Right lobe of liver (tissue), 6 donors: ENCODE data around the gene TUNAR. TPM values are rescaled to one million over a fixed set of nuclear protein-coding genes. Genes with fewer than 3 reads are reported as not detected.

Source experiments
- ATAC-seq, 4 donors: fragments of 200-7000 bp; cut with Tn5 transposase; one replicate each; pipeline ENCODE4 v1.9.1; 2020; ENCODE audit warnings: mild to moderate bottlenecking in 4 of 4, moderate library complexity in 4 of 4
- DNase-seq, 3 donors: peaks; one replicate each; pipeline ENCODE4 v3.0.0-alpha.2; 2020
- H3K27ac ChIP-seq, 3 donors: fragments of 200-600 bp; one replicate each; pipeline ENCODE4 v1.8.0; 2022
- H3K27me3 ChIP-seq, 2 donors: fragments of 200-600 bp; one replicate each; pipeline ENCODE4 v1.8.0; 2022
- H3K36me3 ChIP-seq, 4 donors: fragments of 200-600 bp; sonication (generic) in 1 of 4; one replicate each; pipeline versions ENCODE4 v1.5.1 to v1.8.0; 2017 to 2022; ENCODE audit warnings: control low read depth in 1 of 4
- H3K4me1 ChIP-seq, 4 donors: fragments of 200-600 bp; sonication (generic) in 1 of 4; one replicate each; pipeline versions ENCODE4 v1.5.1 to v1.8.0; 2017 to 2022; ENCODE audit warnings: control low read depth in 1 of 4
- H3K4me3 ChIP-seq, 3 donors: fragments of 200-600 bp; one replicate each; pipeline ENCODE4 v1.8.0; 2022
- H3K9me3 ChIP-seq, 4 donors: fragments of 200-600 bp; sonication (generic) in 1 of 4; one replicate each; pipeline versions ENCODE4 v1.5.1 to v1.8.0; 2017 to 2022; ENCODE audit warnings: control low read depth in 1 of 4
- CTCF ChIP-seq, 4 donors: fragments of 200-600 bp in 3 of 4; fragments of 450-650 bp in 1 of 4; IDR thresholded peaks; one replicate each; pipeline versions ENCODE4 v1.5.1 to v1.8.0; 2016 to 2022; ENCODE audit warnings: antibody characterized with exemption in 4 of 4, mild to moderate bottlenecking in 2 of 4
- POLR2A ChIP-seq: fragments of 450-650 bp; IDR thresholded peaks from one replicate; pipeline ENCODE4 v1.6.1; 2017; ENCODE audit warnings: antibody characterized with exemption, mild to moderate bottlenecking
- WGBS: methylation state at CpG from one replicate; pipeline ENCODE4 v1.1.6; 2018; ENCODE audit warnings: low coverage, low lambda C conversion rate; ENCODE audit not compliant: insufficient coverage; ENCODE audit errors: missing lambda C conversion rate; 5-methylcytosine and 5-hydroxymethylcytosine counted together
- intact Hi-C, 2 donors: fragments of 100-400 bp; cut with DNase I; formaldehyde crosslinking; loops; one replicate each; pipeline versions ENCODE4 v1.11.2 to v1.14.1; 2022
- total RNA-seq, 6 experiments: library from RNA; depleted of rRNA in 2 of 6; stranded (reverse); fragments of >200 nt in 2 of 6; fragmentation: NEBNext Ultra II Directional in 3 of 6; extraction: Animal tissue kit (Norgen Biotek cat#: 25700) in 3 of 6; gene quantifications; one replicate each; pipeline versions ENCODE4 v1.1.0 to v1.2.4, GENCODE V29; 2016 to 2023
- donor health status: DM: no; HTN: yes; CAD: no.
- donor health status: DM: no; HTN: no; CAD: no.
- donor health status: DM: no; HTN: no; CAD: no.
- donor health status: DM: no; HTN: yes; CAD: no.
- donor health status: DM: no; HTN: yes; CAD: no.

TUNAR gene
- total RNA-seq, 6 experiments from 2014 or later: not detected

DNA sequence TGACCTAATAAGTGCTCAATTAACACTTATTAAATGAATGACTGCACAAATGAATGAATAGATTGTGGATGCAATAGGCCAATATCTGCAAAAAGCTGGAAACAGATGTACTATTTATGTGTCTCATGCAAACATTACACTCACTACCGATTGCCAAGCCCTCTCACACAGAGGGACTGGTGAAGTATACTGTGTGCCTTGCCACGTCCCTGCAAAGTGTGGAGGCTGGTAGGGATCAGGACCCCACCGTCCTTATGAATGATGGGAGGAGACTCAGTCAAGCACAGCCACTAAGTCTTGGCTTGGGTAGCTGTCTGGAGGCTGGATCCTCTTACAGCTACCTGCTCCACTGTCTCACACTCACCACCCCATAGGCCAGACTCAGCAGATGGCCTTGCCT is 3.9 kb upstream of the TUNAR start:
- H3K36me3 ChIP-seq: no peaks in the 10 kb centered on the region
- H3K4me1 ChIP-seq: peaks cover 0 to 8% (median 0%) of the 10 kb centered on the region in 4 donors
- TF ChIP-seq CTCF (IDR thresholded peaks at IDR 0.05) (no peak), POLR2A (no peak)
- no peak overlapping the region for H3K27ac ChIP-seq
- no peak for ATAC-seq
- no peak for DNase-seq
- intact Hi-C loops: no loop called here
- 60% methylated on average over 1 of the region's 3 CpGs for WGBS
- H3K4me3 ChIP-seq: no peak overlapping the region
- no peaks in the 10 kb centered on the region for H3K9me3 ChIP-seq
- H3K27me3 ChIP-seq: peaks cover 0 to 16% of the 10 kb centered on the region in 2 donors

DNA sequence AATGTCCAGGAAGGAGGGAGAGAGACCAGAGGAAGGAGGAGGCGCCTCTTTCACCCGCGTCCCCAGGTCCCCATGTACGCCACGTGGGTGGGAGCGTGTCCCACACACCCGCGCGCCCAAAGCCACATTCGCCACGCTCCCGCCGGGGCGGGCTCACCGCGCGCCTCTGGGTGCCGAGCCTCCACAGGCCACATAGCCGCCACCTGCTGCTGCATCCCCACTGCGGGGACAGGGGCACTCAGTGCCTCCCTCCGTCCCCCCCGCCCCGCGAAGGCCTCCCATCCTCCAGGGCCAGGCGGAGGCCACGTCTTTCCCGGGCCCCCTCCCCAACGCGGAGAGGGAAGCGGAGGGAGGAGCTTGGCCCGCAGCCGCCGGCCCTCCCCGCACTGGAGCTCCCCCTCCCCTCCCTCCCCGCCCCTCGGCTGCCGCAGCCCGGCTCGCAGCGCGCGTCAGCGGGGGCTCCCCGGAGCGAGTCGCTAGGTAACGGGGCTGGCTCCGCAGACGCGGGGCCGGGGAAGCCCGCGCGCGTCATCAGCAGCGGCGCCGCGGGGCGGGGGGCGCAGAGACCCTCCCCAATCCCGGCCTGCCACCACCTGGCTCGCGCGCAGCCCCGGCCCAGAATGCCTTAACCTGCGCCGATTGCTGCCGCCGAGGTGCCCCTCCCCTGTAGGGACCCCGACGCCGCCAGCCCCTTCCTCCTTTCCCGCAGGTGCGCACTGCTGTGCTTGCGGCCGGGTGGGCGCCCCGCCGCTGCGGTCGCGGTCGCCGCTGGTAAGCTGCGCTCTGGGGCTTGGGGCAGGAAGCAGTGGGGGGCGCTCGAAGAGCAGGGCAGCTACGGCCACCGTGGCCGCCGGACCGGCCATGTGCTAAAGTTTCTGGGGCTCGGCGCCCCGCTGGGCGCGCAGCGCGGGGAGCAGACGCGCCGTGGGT is 536 bp upstream of the TUNAR start:
- Histone ChIP-seq H3K4me1 (peaks cover 0 to 8% (median 0%) of the 10 kb centered on the region in 4 donors), H3K4me3 (peak overlapping the region in 1 of 3 donors; percentile 7), H3K27me3 (peaks cover 0 to 16% of the 10 kb centered on the region in 2 donors), H3K9me3 (no peaks in the 10 kb centered on the region), H3K27ac (no peak overlapping the region), H3K36me3 (no peaks in the 10 kb centered on the region)
- intact Hi-C loops: no loop called here
- ATAC-seq (no peak), DNase-seq (no peak)
- WGBS: 10% methylated on average over 4 of the region's 103 CpGs
- TF ChIP-seq CTCF (IDR thresholded peaks at IDR 0.05): no peak
- no peak for TF ChIP-seq POLR2A

DNA sequence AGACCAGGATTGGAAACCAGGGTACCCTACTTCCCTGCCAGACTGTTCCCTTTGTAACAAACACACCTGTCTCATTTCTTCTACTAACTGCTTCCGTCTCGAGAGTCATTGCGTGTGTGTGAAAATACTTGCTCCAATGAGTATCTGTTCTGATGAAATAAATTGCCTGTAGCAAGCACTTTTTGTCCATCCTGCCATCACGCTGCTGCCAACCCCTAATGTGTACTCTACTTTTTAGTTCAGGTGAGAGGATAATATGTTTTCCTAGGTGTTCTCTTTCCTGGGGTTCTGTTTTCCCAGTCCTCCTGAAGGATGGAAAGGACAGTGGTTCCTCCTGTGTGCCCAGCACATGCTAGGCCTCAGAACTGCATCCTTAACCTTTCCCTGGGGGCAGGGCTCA is 1.0 kb downstream of the TUNAR start:
- WGBS: 0% methylated on average over 1 of the region's 4 CpGs
- H3K9me3 ChIP-seq: no peaks in the 10 kb centered on the region
- peaks cover 0 to 8% (median 0%) of the 10 kb centered on the region in 4 donors for H3K4me1 ChIP-seq
- no peak overlapping the region for H3K4me3 ChIP-seq
- H3K36me3 ChIP-seq: no peaks in the 10 kb centered on the region
- DNase-seq (no peak), ATAC-seq (no peak)
- peaks cover 0 to 16% of the 10 kb centered on the region in 2 donors for H3K27me3 ChIP-seq
- no peak overlapping the region for H3K27ac ChIP-seq
- no peak for TF ChIP-seq CTCF (IDR thresholded peaks at IDR 0.05)
- TF ChIP-seq POLR2A: no peak
- intact Hi-C loops: no loop called here

DNA sequence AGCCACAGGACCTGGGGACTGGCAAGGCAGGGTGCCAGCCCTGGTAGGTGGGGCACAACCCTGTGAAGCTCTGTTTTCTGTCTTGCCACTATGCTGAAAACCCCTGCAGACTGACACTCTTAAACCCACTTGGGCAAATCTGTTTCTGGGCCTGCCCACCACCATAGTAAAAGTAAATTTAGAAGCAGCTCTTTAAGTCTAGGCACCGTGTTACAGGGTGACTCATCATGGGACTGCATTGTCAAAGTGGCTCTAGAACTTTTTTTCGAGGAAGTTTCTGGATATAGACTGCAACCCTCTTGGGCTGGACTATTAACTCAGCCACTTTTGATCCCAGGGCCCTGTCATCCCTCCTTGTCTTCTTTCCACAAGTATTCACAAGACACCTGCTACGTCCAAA is 7.7 kb downstream of the TUNAR start:
- Histone ChIP-seq H3K27me3 (no peaks in the 10 kb centered on the region), H3K9me3 (no peaks in the 10 kb centered on the region), H3K4me1 (no peaks in the 10 kb centered on the region), H3K4me3 (no peak overlapping the region), H3K36me3 (no peaks in the 10 kb centered on the region), H3K27ac (no peak overlapping the region)
- TF ChIP-seq POLR2A: no peak
- 61% methylated on average over 3 of the region's 3 CpGs for WGBS
- DNase-seq: no peak
- ATAC-seq: no peak
- intact Hi-C loops: no loop called here

GRCh38 chr14:95885278-95885677 is 8.6 kb downstream of the TUNAR start:
- H3K4me1 ChIP-seq: no peaks in the 10 kb centered on the region
- no peak for ATAC-seq
- 40% methylated on average over 7 of the region's 7 CpGs for WGBS
- H3K27ac ChIP-seq: no peak overlapping the region
- H3K9me3 ChIP-seq: no peaks in the 10 kb centered on the region
- DNase-seq: no peak
- intact Hi-C loops: no loop called here
- H3K36me3 ChIP-seq: no peaks in the 10 kb centered on the region
- TF ChIP-seq CTCF (IDR thresholded peaks at IDR 0.05) (no peak), POLR2A (no peak)
- H3K27me3 ChIP-seq: no peaks in the 10 kb centered on the region
- H3K4me3 ChIP-seq: no peak overlapping the region
